Pancreas (tissue), 10 donors: Measurements from ENCODE around the gene C11orf24. TPM values are rescaled to one million over a fixed set of nuclear protein-coding genes. Genes with fewer than 3 reads are reported as not detected.

ENCODE experiments used
- ATAC-seq, 4 donors: fragments of 200-7000 bp; cut with Tn5 transposase; one replicate each; pipeline versions ENCODE4 v1.8.0 to v1.9.1; 2020; ENCODE audit warnings: mild to moderate bottlenecking in 4 of 4, moderate library complexity in 4 of 4
- DNase-seq, 6 donors: peaks; one replicate each; pipeline ENCODE4 v3.0.0-alpha.2; 2020
- FAIRE-seq: peaks from 2 replicates; lab custom pipeline; 2012; peaks lifted over from hg19 to GRCh38; lab: Jason Lieb, UNC
- H3K27ac ChIP-seq, 4 donors: fragments of 200-600 bp; sonication (generic); 1 replicate in 3 of 4; 2 replicates in 1 of 4; pipeline versions ENCODE4 v1.5.0 to v1.8.0; 2020
- H3K27me3 ChIP-seq, 4 donors: fragments of 200-600 bp; one replicate each; pipeline ENCODE4 v1.8.0; 2021
- H3K36me3 ChIP-seq, 3 donors: fragments of 200-600 bp; sonication (generic) in 1 of 3; one replicate each; pipeline versions ENCODE4 v1.5.0 to v1.8.0; 2020 to 2021
- H3K4me1 ChIP-seq, 3 donors: fragments of 200-600 bp; one replicate each; pipeline ENCODE4 v1.8.0; 2021
- H3K4me3 ChIP-seq, 4 donors: fragments of 200-600 bp; sonication (generic) in 2 of 4; one replicate each; pipeline versions ENCODE4 v1.5.0 to v1.8.0; 2020 to 2021
- H3K9me3 ChIP-seq, 4 donors: fragments of 200-600 bp; one replicate each; pipeline ENCODE4 v1.8.0; 2021
- WGBS, 2 donors: extraction: QIAGEN DNeasy Blood & Tissue Kit; methylation state at CpG; one replicate each; pipeline ENCODE4 v1.1.7; 2013; 5-methylcytosine and 5-hydroxymethylcytosine counted together
- intact Hi-C, 3 donors: fragments of 100-400 bp; cut with DNase I; formaldehyde crosslinking; loops; one replicate each; pipeline versions ENCODE4 v1.11.1 to v1.14.2; 2022
- polyA plus RNA-seq, 2 donors: library from polyadenylated mRNA; stranded (reverse); fragments of 200-250 nt; gene quantifications; one replicate each; pipeline ENCODE4 v1.2.3, GENCODE V29; 2013
- total RNA-seq, 6 donors: library from RNA; stranded (reverse); fragmentation: NEBNext Ultra II Directional in 4 of 6; extraction: Animal tissue kit (Norgen Biotek cat#: 25700) in 4 of 6; gene quantifications; one replicate each; pipeline versions ENCODE4 v1.2.1 to v1.2.4, GENCODE V29; 2021 to 2023
- TF ChIP-seq, protein P1 (sequence below), 4 donors: fragments of 200-600 bp; sonication (generic) in 3 of 4; IDR thresholded peaks; one replicate each; pipeline versions ENCODE4 v1.5.0 to v1.8.0; 2021; ENCODE audit warnings: antibody characterized with exemption in 4 of 4
- donor health status: healthy with polysubstance abuse.
- donor health status: DM: no; HTN: no; CAD: no; lungs with moderate emphysema.
- donor health status: DM: no; HTN: no; CAD: no.
- donor health status: control.
- donor health status: control.
- donor health status: Bipolar disorder and iron deficiency.
- donor health status: DM: yes; HTN: yes; CAD: no.
- donor health status: DM: no; HTN: no; CAD: no.
- donor health status: DM: no; HTN: no; CAD: no.
- donor health status: DM: yes; HTN: yes; CAD: no.

The C11orf24 gene
- total and polyA plus RNA-seq, 8 donors: 12.4 to 20.3 (median 17.8) TPM

DNA sequence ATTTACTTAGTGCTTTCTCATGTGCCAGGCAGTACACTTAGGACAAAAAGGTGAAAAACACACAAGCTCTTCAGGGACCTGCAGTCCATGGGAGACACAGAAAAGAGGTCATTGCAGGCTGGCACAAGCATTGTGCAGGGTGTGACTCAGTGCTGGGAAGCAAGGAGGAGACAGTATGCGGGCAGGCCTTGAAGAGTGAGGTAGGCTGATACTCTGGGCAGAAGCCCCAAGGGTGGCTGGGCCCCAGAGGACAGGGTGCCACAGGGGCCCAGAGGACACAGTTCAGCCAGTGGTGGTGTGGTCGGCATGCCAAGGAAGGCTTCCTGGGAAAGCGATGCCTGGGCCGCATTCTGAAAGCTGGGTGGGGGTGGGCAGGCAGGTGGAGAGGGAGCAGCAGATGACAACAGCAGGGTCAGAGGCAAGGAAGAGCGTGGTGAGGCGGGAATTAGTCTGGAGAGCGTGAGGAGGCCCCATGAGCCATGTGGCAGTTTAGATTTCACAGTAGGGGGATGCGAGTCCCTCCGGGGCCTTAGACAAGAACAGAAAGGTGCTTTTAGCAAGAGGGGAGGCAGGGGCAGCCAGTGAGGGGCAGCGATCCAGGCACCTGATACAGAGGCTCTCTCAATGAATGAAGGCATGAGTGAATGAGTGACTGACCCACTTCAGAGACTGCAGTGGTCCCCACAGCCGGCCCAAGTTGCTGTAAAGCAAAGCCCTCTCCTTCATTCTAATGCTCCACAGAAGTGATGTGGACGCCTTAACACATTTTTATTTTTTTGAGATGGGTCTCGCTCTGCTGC is 6.8 kb downstream of the C11orf24 start:
- intact Hi-C loops: loop anchor here in 1 of 3 donors (10.0 kb wide), 1 partner anchor 170 kb away; no protein-coding TSS in a partner anchor
- Histone ChIP-seq H3K4me3 (no peak overlapping the region), H3K4me1 (peaks cover 0 to 10% (median 3%) of the 10 kb centered on the region in 3 donors), H3K9me3 (no peaks in the 10 kb centered on the region), H3K27me3 (no peaks in the 10 kb centered on the region), H3K36me3 (peaks cover 0 to 47% (median 6%) of the 10 kb centered on the region in 3 donors), H3K27ac (no peak overlapping the region)
- ATAC-seq (no peak), DNase-seq (no peak), FAIRE-seq (no peak)
- TF ChIP-seq, protein P1, sequence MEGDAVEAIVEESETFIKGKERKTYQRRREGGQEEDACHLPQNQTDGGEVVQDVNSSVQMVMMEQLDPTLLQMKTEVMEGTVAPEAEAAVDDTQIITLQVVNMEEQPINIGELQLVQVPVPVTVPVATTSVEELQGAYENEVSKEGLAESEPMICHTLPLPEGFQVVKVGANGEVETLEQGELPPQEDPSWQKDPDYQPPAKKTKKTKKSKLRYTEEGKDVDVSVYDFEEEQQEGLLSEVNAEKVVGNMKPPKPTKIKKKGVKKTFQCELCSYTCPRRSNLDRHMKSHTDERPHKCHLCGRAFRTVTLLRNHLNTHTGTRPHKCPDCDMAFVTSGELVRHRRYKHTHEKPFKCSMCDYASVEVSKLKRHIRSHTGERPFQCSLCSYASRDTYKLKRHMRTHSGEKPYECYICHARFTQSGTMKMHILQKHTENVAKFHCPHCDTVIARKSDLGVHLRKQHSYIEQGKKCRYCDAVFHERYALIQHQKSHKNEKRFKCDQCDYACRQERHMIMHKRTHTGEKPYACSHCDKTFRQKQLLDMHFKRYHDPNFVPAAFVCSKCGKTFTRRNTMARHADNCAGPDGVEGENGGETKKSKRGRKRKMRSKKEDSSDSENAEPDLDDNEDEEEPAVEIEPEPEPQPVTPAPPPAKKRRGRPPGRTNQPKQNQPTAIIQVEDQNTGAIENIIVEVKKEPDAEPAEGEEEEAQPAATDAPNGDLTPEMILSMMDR (IDR thresholded peaks at IDR 0.05): no peak
- WGBS, 2 donors: 90 to 92% methylated on average over 13 of the region's 13 CpGs

- 98 to 100% methylated on average over 1 of the region's 1 CpG for WGBS, 2 donors
- H3K4me1 ChIP-seq: peaks cover 0 to 3% (median 0%) of the 10 kb centered on the region in 3 donors
- DNase-seq: no peak
- no peak overlapping the region for H3K27ac ChIP-seq
- H3K36me3 ChIP-seq: peaks cover 0 to 47% (median 6%) of the 10 kb centered on the region in 3 donors
- no peaks in the 10 kb centered on the region for H3K27me3 ChIP-seq
- no peak for FAIRE-seq
- H3K4me3 ChIP-seq: no peak overlapping the region
- ATAC-seq: no peak
- no peaks in the 10 kb centered on the region for H3K9me3 ChIP-seq
- intact Hi-C loops: loop anchor here in 1 of 3 donors (10.0 kb wide), 1 partner anchor 171 kb away; no protein-coding TSS in a partner anchor
- TF ChIP-seq, protein P1 (IDR thresholded peaks at IDR 0.05): no peak
Measured at GRCh38 chr11:68264244-68264643, 7.5 kb downstream of the C11orf24 start.

GRCh38 chr11:68263444-68264035 is 8.2 kb downstream of the C11orf24 start:
- ATAC-seq (no peak), FAIRE-seq (no peak), DNase-seq (no peak)
- H3K4me1 ChIP-seq: no peaks in the 10 kb centered on the region
- peaks cover 0 to 47% (median 6%) of the 10 kb centered on the region in 3 donors for H3K36me3 ChIP-seq
- no peaks in the 10 kb centered on the region for H3K27me3 ChIP-seq
- TF ChIP-seq, protein P1 (IDR thresholded peaks at IDR 0.05): no peak
- H3K4me3 ChIP-seq: no peak overlapping the region
- H3K27ac ChIP-seq: no peak overlapping the region
- 91% methylated on average over 13 of the region's 13 CpGs for WGBS, 2 donors
- intact Hi-C loops: loop anchor here in 1 of 3 donors (10.0 kb wide), 1 partner anchor 171 kb away; no protein-coding TSS in a partner anchor
- no peaks in the 10 kb centered on the region for H3K9me3 ChIP-seq

- no peak for FAIRE-seq
- Histone ChIP-seq H3K4me1 (no peaks in the 10 kb centered on the region), H3K36me3 (peaks cover 0 to 43% (median 6%) of the 10 kb centered on the region in 3 donors), H3K27ac (no peak overlapping the region), H3K27me3 (no peaks in the 10 kb centered on the region), H3K9me3 (no peaks in the 10 kb centered on the region), H3K4me3 (no peak overlapping the region)
- no peak for DNase-seq
- TF ChIP-seq, protein P1 (IDR thresholded peaks at IDR 0.05): no peak
- WGBS, 2 donors: 91 to 93% methylated on average over 8 of the region's 8 CpGs
- no peak for ATAC-seq
- intact Hi-C loops: loop anchor here in 1 of 3 donors (10.0 kb wide), 1 partner anchor 172 kb away; no protein-coding TSS in a partner anchor
Measured at GRCh38 chr11:68262544-68262827, 9.3 kb downstream of the C11orf24 start.
